ENCODE measurements around the gene SLC23A1.

SLC23A1 gene

GRCh38 chr5:139377226-139377625, 5.9 kb downstream of the SLC23A1 start:
- Histone ChIP-seq H3K36me3 (ENCODE audit: control insufficient read depth in 2 of 2, insufficient read depth in 1 of 2, low read length in 2 of 2) (peaks cover 10 to 17% of the 10 kb centered on the region in 2 experiments; a peak in 2 of 3 replicates), H3K4me3 (ENCODE audit: low read depth, low read length) (no peak overlapping the region), H3K4me1 (ENCODE audit: control insufficient read depth, insufficient read depth, low read length) (no peaks in the 10 kb centered on the region), H3K9me3 (ENCODE audit: control insufficient read depth, insufficient read depth, low read depth, low read length) (no peaks in the 10 kb centered on the region), H3K27ac (ENCODE audit: extremely low read depth, low read depth, low read length) (no peak overlapping the region)
- ChIA-PET POLR2A (no interaction called here), CTCF (no interaction called here)
- TF ChIP-seq PRDM10 (tag by site-specific recombination; IDR thresholded peaks at IDR 0.05) (0 out of 2 replicates have a peak, but pooled peaks have one; percentile 23), ZBTB49 (tag by site-specific recombination; IDR thresholded peaks at IDR 0.05; ENCODE audit: low read depth) (no peak), ZBTB11 (tag by site-specific recombination; conservative IDR thresholded peaks at IDR 0.05; ENCODE audit: low read depth) (no peak), ZIC2 (tag by site-specific recombination; IDR thresholded peaks at IDR 0.05) (peak; percentile 43), ZNF645 (tag by site-specific recombination; IDR thresholded peaks at IDR 0.05) (no peak), ZNF157 (tag by site-specific recombination; IDR thresholded peaks at IDR 0.05) (no peak)

GRCh38 chr5:139376364-139376763, 6.7 kb downstream of the SLC23A1 start:
- no peaks in the 10 kb centered on the region for H3K9me3 ChIP-seq (ENCODE audit: control insufficient read depth, insufficient read depth, low read depth, low read length)
- no peak overlapping the region for H3K27ac ChIP-seq (ENCODE audit: extremely low read depth, low read depth, low read length)
- no peak for TF ChIP-seq ZNF140 (tag by site-specific recombination; IDR thresholded peaks at IDR 0.05)
- TF ChIP-seq ZSCAN16 (tag by site-specific recombination; IDR thresholded peaks at IDR 0.05), result peak; percentile 95
- no peak overlapping the region for H3K4me3 ChIP-seq (ENCODE audit: low read depth, low read length)
- ChIA-PET CTCF (interaction anchor here (0.6 kb wide), 1 partner anchor 9 kb away, joined by 3 read pairs; no protein-coding TSS in a partner anchor), POLR2A (interaction anchor here (0.6 kb wide), 1 partner anchor 8 kb away, joined by 3 read pairs; no protein-coding TSS in a partner anchor)
- H3K36me3 ChIP-seq (ENCODE audit: control insufficient read depth in 2 of 2, insufficient read depth in 1 of 2, low read length in 2 of 2), result peaks cover 10 to 26% of the 10 kb centered on the region in 2 experiments; a peak in 2 of 3 replicates
- H3K4me1 ChIP-seq (ENCODE audit: control insufficient read depth, insufficient read depth, low read length), result no peaks in the 10 kb centered on the region

- Histone ChIP-seq H3K4me3 (ENCODE audit: low read depth, low read length) (no peak overlapping the region), H3K9me3 (ENCODE audit: control insufficient read depth, insufficient read depth, low read depth, low read length) (no peaks in the 10 kb centered on the region), H3K36me3 (ENCODE audit: control insufficient read depth in 2 of 2, insufficient read depth in 1 of 2, low read length in 2 of 2) (peaks cover 21 to 35% of the 10 kb centered on the region in 2 experiments; a peak in 2 of 3 replicates), H3K27ac (ENCODE audit: extremely low read depth, low read depth, low read length) (no peak overlapping the region), H3K4me1 (ENCODE audit: control insufficient read depth, insufficient read depth, low read length) (no peaks in the 10 kb centered on the region)
- ChIA-PET CTCF (interaction anchor here (1.2 kb wide), 1 partner anchor 33 kb away, joined by 5 read pairs; the partner anchor contains the start of gene PAIP2), POLR2A (interaction anchor here (0.6 kb wide), 1 partner anchor 273 kb away, joined by 4 read pairs; the partner anchor contains the start of gene CXXC5)
- TF ChIP-seq WT1 (tag by site-specific recombination; IDR thresholded peaks at IDR 0.05) (no peak), SCRT1 (tag by site-specific recombination; IDR thresholded peaks at IDR 0.05; ENCODE audit: borderline replicate concordance) (0 out of 2 replicates have a peak, but pooled peaks have one; percentile 25), ZBTB48 (tag by site-specific recombination; IDR thresholded peaks at IDR 0.05) (no peak), ZXDB (tag by site-specific recombination; IDR thresholded peaks at IDR 0.05) (no peak), SCRT2 (tag by site-specific recombination; IDR thresholded peaks at IDR 0.05) (0 out of 2 replicates have a peak, but pooled peaks have one; percentile 21)
These were observed 8.2 kb downstream of the SLC23A1 start for GRCh38 chr5:139374909-139375308.
